MM.1S (cell line): ENCODE data around the gene PPP1R37.

ENCODE experiments used
- DNase-seq: peaks from one replicate; pipeline ENCODE4 v3.0.0-alpha.2; 2015
- H2AFZ ChIP-seq: fragments of 300-600 bp; sonication (generic); 2 replicates; pipeline ENCODE4 v1.6.0; 2016; ENCODE audit warnings: antibody characterized with exemption, low read length
- H3F3A ChIP-seq: fragments of 300-600 bp; sonication (generic); 2 replicates; pipeline ENCODE4 v1.6.1; 2016; ENCODE audit warnings: mild to moderate bottlenecking, antibody characterized with exemption, low read length, moderate library complexity, mixed read lengths; ENCODE audit not compliant: insufficient read depth
- H3K27ac ChIP-seq: fragments of 300-600 bp; sonication (generic); 2 replicates; pipeline ENCODE4 v1.5.1; 2016; ENCODE audit warnings: mild to moderate bottlenecking, low read length
- H3K27me3 ChIP-seq: fragments of 300-600 bp; sonication (generic); replicated peaks from 2 replicates; pipeline ENCODE4 v1.6.0; 2016; ENCODE audit warnings: low read length; ENCODE audit not compliant: insufficient read depth
- H3K36me3 ChIP-seq: fragments of 300-600 bp; sonication (generic); replicated peaks from 2 replicates; pipeline ENCODE4 v1.6.1; 2016; ENCODE audit warnings: mild to moderate bottlenecking, low read length, mixed read lengths; ENCODE audit not compliant: insufficient read depth
- H3K4me1 ChIP-seq: fragments of 300-600 bp; sonication (generic); 2 replicates; pipeline ENCODE4 v1.6.1; 2016; ENCODE audit warnings: low read length, mixed read lengths
- H3K4me2 ChIP-seq: fragments of 300-600 bp; sonication (generic); 2 replicates; pipeline ENCODE4 v1.6.0; 2016; ENCODE audit warnings: low read depth, low read length
- H3K4me3 ChIP-seq: fragments of 300-600 bp; sonication (generic); 2 replicates; pipeline ENCODE4 v1.5.1; 2016; ENCODE audit warnings: low read length, mixed read lengths
- H3K79me2 ChIP-seq: fragments of 300-600 bp; sonication (generic); 2 replicates; pipeline ENCODE4 v1.6.1; 2016; ENCODE audit warnings: mixed run types, low read length, mixed read lengths
- H3K9ac ChIP-seq: fragments of 300-600 bp; sonication (generic); 2 replicates; pipeline ENCODE4 v1.6.1; 2016; ENCODE audit warnings: low read length, mixed read lengths
- H3K9me2 ChIP-seq: fragments of 300-600 bp; sonication (generic); replicated peaks from 2 replicates; pipeline ENCODE4 v1.6.1; 2016; ENCODE audit warnings: mild to moderate bottlenecking, low read length, mixed read lengths; ENCODE audit not compliant: insufficient read depth
- H3K9me3 ChIP-seq: fragments of 300-600 bp; sonication (generic); replicated peaks from 2 replicates; pipeline ENCODE4 v1.6.1; 2016; ENCODE audit warnings: mild to moderate bottlenecking, low read length, mixed read lengths; ENCODE audit not compliant: insufficient read depth
- H4K20me1 ChIP-seq: fragments of 300-600 bp; sonication (generic); 2 replicates; pipeline ENCODE4 v1.6.1; 2016; ENCODE audit warnings: mild to moderate bottlenecking, low read length, moderate library complexity, mixed read lengths; ENCODE audit not compliant: insufficient read depth
- EZH2 ChIP-seq: fragments of 300-600 bp; sonication (generic); optimal IDR thresholded peaks from 2 replicates; pipeline ENCODE3; 2017; ENCODE audit warnings: low read depth, mild to moderate bottlenecking, antibody characterized with exemption, low read length, mixed read lengths
- EZH2phosphoT487 ChIP-seq: fragments of 300-600 bp; sonication (generic); IDR thresholded peaks from 2 replicates; pipeline ENCODE4 v1.6.1; 2018; ENCODE audit warnings: antibody characterized with exemption, low read length
- TF ChIP-seq, protein P1 (sequence below): fragments of 300-600 bp; sonication (generic); IDR thresholded peaks from 2 replicates; pipeline ENCODE4 v1.5.1; 2016; ENCODE audit warnings: antibody characterized with exemption, low read length, mixed read lengths

PPP1R37 gene

GRCh38 chr19:45066921-45067661 lies 25.9 kb upstream of the PPP1R37 start:
- Histone ChIP-seq H3K4me1 (no peaks in the 10 kb centered on the region), H3K27me3 (no peaks in the 10 kb centered on the region), H2AFZ (no peak overlapping the region), H3K9ac (no peak overlapping the region), H3K4me2 (no peak overlapping the region), H4K20me1 (peaks cover 14% of the 10 kb centered on the region; the same call in 1 of the 2 replicates), H3K36me3 (peaks cover 7% of the 10 kb centered on the region), H3F3A (peaks cover 14% of the 10 kb centered on the region), H3K9me2 (no peaks in the 10 kb centered on the region), H3K4me3 (no peak overlapping the region), H3K79me2 (peaks cover 37% of the 10 kb centered on the region), H3K9me3 (no peaks in the 10 kb centered on the region), H3K27ac (no peak overlapping the region)
- TF ChIP-seq EZH2 (no peak), EZH2phosphoT487 (no peak)
- TF ChIP-seq, protein P1, sequence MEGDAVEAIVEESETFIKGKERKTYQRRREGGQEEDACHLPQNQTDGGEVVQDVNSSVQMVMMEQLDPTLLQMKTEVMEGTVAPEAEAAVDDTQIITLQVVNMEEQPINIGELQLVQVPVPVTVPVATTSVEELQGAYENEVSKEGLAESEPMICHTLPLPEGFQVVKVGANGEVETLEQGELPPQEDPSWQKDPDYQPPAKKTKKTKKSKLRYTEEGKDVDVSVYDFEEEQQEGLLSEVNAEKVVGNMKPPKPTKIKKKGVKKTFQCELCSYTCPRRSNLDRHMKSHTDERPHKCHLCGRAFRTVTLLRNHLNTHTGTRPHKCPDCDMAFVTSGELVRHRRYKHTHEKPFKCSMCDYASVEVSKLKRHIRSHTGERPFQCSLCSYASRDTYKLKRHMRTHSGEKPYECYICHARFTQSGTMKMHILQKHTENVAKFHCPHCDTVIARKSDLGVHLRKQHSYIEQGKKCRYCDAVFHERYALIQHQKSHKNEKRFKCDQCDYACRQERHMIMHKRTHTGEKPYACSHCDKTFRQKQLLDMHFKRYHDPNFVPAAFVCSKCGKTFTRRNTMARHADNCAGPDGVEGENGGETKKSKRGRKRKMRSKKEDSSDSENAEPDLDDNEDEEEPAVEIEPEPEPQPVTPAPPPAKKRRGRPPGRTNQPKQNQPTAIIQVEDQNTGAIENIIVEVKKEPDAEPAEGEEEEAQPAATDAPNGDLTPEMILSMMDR: no peak
- DNase-seq: no peak

DNA sequence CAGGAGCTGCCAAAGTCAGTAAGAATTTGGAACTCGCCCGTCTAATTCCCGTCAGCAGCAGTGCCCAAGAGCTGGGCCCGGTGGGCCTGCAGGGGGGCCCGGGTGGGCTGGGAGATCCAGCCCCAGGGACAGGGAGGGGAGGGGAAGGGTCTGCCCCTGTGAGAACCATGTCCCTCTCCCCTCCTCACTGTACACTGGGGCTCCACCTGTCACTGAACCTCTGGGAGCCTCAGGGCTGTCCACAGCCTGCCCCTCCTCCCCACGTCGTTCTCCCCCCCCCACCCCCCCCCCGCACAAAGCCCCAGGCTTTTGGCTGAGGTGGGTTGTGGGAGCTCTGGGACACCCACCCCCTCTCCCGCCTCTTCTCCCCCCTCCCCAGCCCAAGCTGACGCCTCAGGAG lies 24.9 kb upstream of the PPP1R37 start:
- Histone ChIP-seq H3K4me1 (no peaks in the 10 kb centered on the region), H3F3A (peaks cover 14% of the 10 kb centered on the region), H3K27ac (no peak overlapping the region), H3K9ac (no peak overlapping the region), H3K4me3 (no peak overlapping the region), H3K9me3 (no peaks in the 10 kb centered on the region), H2AFZ (no peak overlapping the region), H3K27me3 (no peaks in the 10 kb centered on the region), H3K9me2 (no peaks in the 10 kb centered on the region), H3K4me2 (no peak overlapping the region), H4K20me1 (peaks cover 18% of the 10 kb centered on the region; the same call in 1 of the 2 replicates), H3K36me3 (peaks cover 12% of the 10 kb centered on the region), H3K79me2 (peaks cover 46% of the 10 kb centered on the region)
- TF ChIP-seq EZH2phosphoT487 (no peak), EZH2 (no peak)
- no peak for DNase-seq

- Histone ChIP-seq H4K20me1 (peaks cover 18% of the 10 kb centered on the region; the same call in 1 of the 2 replicates), H3K79me2 (peaks cover 50% of the 10 kb centered on the region), H3K4me3 (no peak overlapping the region), H3K9me2 (no peaks in the 10 kb centered on the region), H3K27ac (no peak overlapping the region), H3K4me2 (no peak overlapping the region), H3F3A (peaks cover 14% of the 10 kb centered on the region), H3K27me3 (no peaks in the 10 kb centered on the region), H2AFZ (no peak overlapping the region), H3K4me1 (no peaks in the 10 kb centered on the region), H3K36me3 (peaks cover 12% of the 10 kb centered on the region), H3K9me3 (no peaks in the 10 kb centered on the region), H3K9ac (no peak overlapping the region)
- TF ChIP-seq EZH2: no peak
- TF ChIP-seq, protein P1: no peak
- no peak for TF ChIP-seq EZH2phosphoT487
- no peak for DNase-seq
Observed at GRCh38 chr19:45069056-45069455, 23.9 kb upstream of the PPP1R37 start.

DNA sequence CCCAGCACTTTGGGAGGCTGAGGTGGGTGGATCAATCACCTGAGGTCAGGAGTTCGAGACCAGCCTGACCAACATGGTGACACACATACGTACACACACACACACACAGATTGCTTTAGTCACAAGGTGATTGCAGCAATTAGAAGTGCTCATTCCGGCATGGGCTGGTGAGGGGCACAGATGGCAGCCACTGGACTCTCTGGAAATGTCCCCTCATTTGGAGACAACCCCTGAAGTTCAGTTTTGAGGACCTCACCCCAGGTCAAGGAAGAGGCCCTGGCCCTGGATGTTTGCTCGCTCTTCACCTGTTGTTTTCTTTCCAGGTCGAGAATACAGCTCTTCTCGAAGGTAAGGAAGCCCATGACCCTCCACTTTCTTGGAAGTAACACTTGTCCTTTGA lies 22.8 kb upstream of the PPP1R37 start:
- TF ChIP-seq, protein P1: no peak
- TF ChIP-seq EZH2phosphoT487: no peak
- TF ChIP-seq EZH2: no peak
- H3K9me3 ChIP-seq: no peaks in the 10 kb centered on the region
- peaks cover 18% of the 10 kb centered on the region; the same call in 1 of the 2 replicates for H4K20me1 ChIP-seq
- H2AFZ ChIP-seq: no peak overlapping the region
- H3K4me3 ChIP-seq: no peak overlapping the region
- peaks cover 24% of the 10 kb centered on the region for H3F3A ChIP-seq
- H3K4me1 ChIP-seq: peaks cover 6% of the 10 kb centered on the region
- peaks cover 57% of the 10 kb centered on the region for H3K79me2 ChIP-seq
- no peaks in the 10 kb centered on the region for H3K9me2 ChIP-seq
- no peak overlapping the region for H3K27ac ChIP-seq
- H3K9ac ChIP-seq: no peak overlapping the region
- DNase-seq: no peak
- H3K27me3 ChIP-seq: no peaks in the 10 kb centered on the region
- no peak overlapping the region for H3K4me2 ChIP-seq
- peaks cover 12% of the 10 kb centered on the region for H3K36me3 ChIP-seq
